Activated CD8-positive, alpha-beta T cell treated with anti-CD3 and anti-CD28 coated beads, Interleukin-2, amount 10 ng/mL, durations not matched to agents 7 days and 5 days (primary cell): ENCODE data around the gene CCDC91. TPM values are rescaled to one million over a fixed set of nuclear protein-coding genes. Genes with fewer than 3 reads are reported as not detected.
"Not testable (repeated sequence)": the region's sequence is repeated elsewhere in the genome, so short reads cannot be mapped to it uniquely, and the experiment has no call there.

Experiments
- ATAC-seq: fragments of 150-1000 bp; cut with Tn5 transposase; one replicate; pipeline ENCODE4 v1.10.0; 2021; ENCODE audit warnings: moderate library complexity
- CTCF ChIA-PET: fragments of 350-600 bp; sonication (Branson Sonifier 250); formaldehyde crosslinking; loops from one replicate; lab custom pipeline; 2021; ENCODE audit warnings: antibody characterized with exemption; lab: Charles Lee
- POLR2A ChIA-PET: fragments of 350-600 bp; sonication (Branson Sonifier 250); formaldehyde crosslinking; loops from one replicate; lab custom pipeline; 2021; ENCODE audit warnings: antibody characterized with exemption; lab: Charles Lee
- DNase-seq: peaks from one replicate; pipeline ENCODE4 v3.0.0-alpha.2; 2020
- H3K27ac Mint-ChIP-seq: one replicate; pipeline ENCODE4 v1.8.0; 2021; ENCODE audit warnings: mild to moderate bottlenecking, mixed read lengths
- H3K27me3 Mint-ChIP-seq: one replicate; pipeline ENCODE4 v1.8.0; 2021; ENCODE audit warnings: low read depth, mixed read lengths
- H3K36me3 Mint-ChIP-seq: one replicate; pipeline ENCODE4 v1.8.0; 2021; ENCODE audit warnings: low read depth, mixed read lengths
- H3K4me1 Mint-ChIP-seq: one replicate; pipeline ENCODE4 v1.8.0; 2021; ENCODE audit warnings: low read depth, mixed read lengths
- H3K4me3 Mint-ChIP-seq: one replicate; pipeline ENCODE4 v1.8.0; 2021; ENCODE audit warnings: mild to moderate bottlenecking, mixed read lengths
- H3K9me3 Mint-ChIP-seq: one replicate; pipeline ENCODE4 v1.8.0; 2022; ENCODE audit warnings: mixed read lengths; ENCODE audit not compliant: insufficient read depth
- total RNA-seq, 2 experiments: library from RNA; stranded (reverse); gene quantifications; one replicate each; pipeline ENCODE4 v1.2.3, GENCODE V29; 2021

CCDC91 gene
- total RNA-seq, 2 experiments from 2014 or later, result 18.4 to 23.4 TPM

DNA sequence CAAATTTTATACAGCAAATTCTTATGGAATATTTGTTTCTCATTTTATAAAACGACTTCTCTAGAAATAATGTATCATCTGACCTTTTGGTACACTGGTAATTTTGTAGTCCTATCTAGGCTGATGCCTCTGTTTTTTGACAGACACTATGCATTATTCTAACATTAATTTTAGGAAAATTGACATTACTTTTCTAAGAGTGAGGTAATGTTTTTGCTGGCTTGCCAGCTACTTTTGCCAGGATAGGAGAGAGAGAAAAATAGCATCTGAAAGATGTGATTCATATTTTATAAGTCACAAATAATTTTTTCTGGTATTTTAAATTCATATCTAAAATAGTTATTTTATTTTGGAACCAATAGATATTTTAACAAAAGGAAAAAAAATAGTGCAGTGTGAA lies 153.5 kb downstream of the CCDC91 start:
- H3K36me3 Mint-ChIP-seq, result peaks cover 2% of the 10 kb centered on the region
- no peak overlapping the region for H3K27ac Mint-ChIP-seq
- H3K9me3 Mint-ChIP-seq, result no peaks in the 10 kb centered on the region
- no peak for DNase-seq
- no peaks in the 10 kb centered on the region for H3K27me3 Mint-ChIP-seq
- ATAC-seq, result no peak
- no peaks in the 10 kb centered on the region for H3K4me1 Mint-ChIP-seq
- CTCF ChIA-PET, result no interaction called here
- H3K4me3 Mint-ChIP-seq, result no peak overlapping the region
- POLR2A ChIA-PET, result no interaction called here

DNA sequence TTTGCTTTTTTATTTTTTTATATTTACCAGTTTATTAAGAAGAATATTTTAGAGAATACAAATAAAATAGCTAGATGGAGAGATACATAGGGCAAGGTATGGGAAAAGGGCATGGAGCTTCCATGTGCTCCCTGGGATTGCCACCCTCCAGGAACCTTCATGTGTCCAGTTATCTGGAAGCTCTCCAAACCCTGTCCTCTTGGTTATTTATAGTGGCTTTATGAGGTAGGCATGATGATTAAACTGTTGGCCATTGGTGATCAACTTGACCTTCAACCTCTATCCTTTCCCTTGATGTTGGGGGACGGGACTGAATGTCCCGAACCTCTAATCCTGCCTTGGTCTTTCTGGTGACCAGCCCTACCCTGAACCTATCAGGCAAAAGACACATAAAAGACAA lies 156.3 kb downstream of the CCDC91 start:
- Mint-ChIP-seq H3K4me3 (no peak overlapping the region), H3K27ac (no peak overlapping the region), H3K27me3 (no peaks in the 10 kb centered on the region), H3K9me3 (no peaks in the 10 kb centered on the region), H3K4me1 (no peaks in the 10 kb centered on the region), H3K36me3 (peaks cover 2% of the 10 kb centered on the region)
- POLR2A ChIA-PET, result no interaction called here
- DNase-seq (no peak), ATAC-seq (no peak)
- CTCF ChIA-PET, result no interaction called here

- peaks cover 5% of the 10 kb centered on the region for H3K4me1 Mint-ChIP-seq
- CTCF ChIA-PET, result no interaction called here
- no peaks in the 10 kb centered on the region for H3K9me3 Mint-ChIP-seq
- ATAC-seq (no peak), DNase-seq (no peak)
- no peaks in the 10 kb centered on the region for H3K27me3 Mint-ChIP-seq
- H3K4me3 Mint-ChIP-seq, result no peak overlapping the region
- H3K27ac Mint-ChIP-seq, result no peak overlapping the region
- POLR2A ChIA-PET, result no interaction called here
- peaks cover 6% of the 10 kb centered on the region for H3K36me3 Mint-ChIP-seq
Observed at GRCh38 chr12:28349196-28349595, 158.9 kb downstream of the CCDC91 start.

DNA sequence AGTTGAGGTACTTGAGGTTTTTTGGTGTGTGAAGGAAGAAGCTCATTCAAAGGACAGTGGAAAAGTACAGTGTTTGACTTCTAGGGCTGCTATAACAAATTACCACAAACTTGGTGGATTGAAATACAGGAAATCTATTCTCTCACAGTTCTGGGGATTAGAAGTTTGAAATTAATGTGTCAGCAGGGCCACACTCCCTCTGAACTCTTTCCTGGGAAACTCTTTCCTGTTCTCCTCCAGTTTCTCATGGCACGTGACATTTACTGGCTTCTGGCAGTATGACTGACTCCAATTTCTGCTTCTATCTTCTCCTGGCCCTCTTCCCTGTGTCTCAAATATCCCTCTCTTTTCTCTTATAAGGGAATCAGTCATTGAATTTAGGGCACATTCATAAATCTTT lies 160.2 kb downstream of the CCDC91 start:
- no peak for ATAC-seq
- Mint-ChIP-seq H3K36me3 (peaks cover 6% of the 10 kb centered on the region), H3K4me3 (no peak overlapping the region), H3K27me3 (no peaks in the 10 kb centered on the region), H3K4me1 (peaks cover 5% of the 10 kb centered on the region), H3K27ac (no peak overlapping the region), H3K9me3 (no peaks in the 10 kb centered on the region)
- ChIA-PET POLR2A (no interaction called here), CTCF (no interaction called here)
- no peak for DNase-seq

- no peak overlapping the region for H3K4me3 Mint-ChIP-seq
- H3K27me3 Mint-ChIP-seq, result no peaks in the 10 kb centered on the region
- no peaks in the 10 kb centered on the region for H3K9me3 Mint-ChIP-seq
- peaks cover 5% of the 10 kb centered on the region for H3K4me1 Mint-ChIP-seq
- ChIA-PET POLR2A (no interaction called here), CTCF (no interaction called here)
- H3K36me3 Mint-ChIP-seq, result peaks cover 6% of the 10 kb centered on the region
- H3K27ac Mint-ChIP-seq, result no peak overlapping the region
- DNase-seq (no peak), ATAC-seq (no peak)
Observed at GRCh38 chr12:28351414-28351813, 161.2 kb downstream of the CCDC91 start.

DNA sequence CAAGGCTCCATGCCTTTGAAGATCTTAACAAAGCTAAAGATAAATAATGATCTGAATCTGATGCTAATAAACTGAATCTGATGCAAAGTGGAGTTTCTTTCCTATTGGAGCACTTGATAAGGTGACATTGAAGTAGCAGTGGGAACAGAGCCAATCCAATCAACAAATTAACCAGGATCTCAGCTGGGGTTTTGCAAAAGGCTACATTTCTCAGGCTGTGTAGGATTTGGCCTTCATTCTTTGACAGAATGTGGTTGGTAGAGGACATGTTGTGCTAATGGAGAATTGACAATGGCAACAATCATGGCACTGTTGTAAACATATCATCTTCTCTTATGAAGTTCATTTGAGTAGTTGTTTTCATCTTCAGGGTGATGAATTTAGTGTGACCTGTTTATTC lies 164.9 kb downstream of the CCDC91 start:
- POLR2A ChIA-PET, result no interaction called here
- Mint-ChIP-seq H3K4me3 (no peak overlapping the region), H3K9me3 (no peaks in the 10 kb centered on the region), H3K27ac (no peak overlapping the region), H3K27me3 (no peaks in the 10 kb centered on the region), H3K4me1 (peaks cover 5% of the 10 kb centered on the region), H3K36me3 (peaks cover 3% of the 10 kb centered on the region)
- DNase-seq (no peak), ATAC-seq (no peak)
- CTCF ChIA-PET, result no interaction called here

DNA sequence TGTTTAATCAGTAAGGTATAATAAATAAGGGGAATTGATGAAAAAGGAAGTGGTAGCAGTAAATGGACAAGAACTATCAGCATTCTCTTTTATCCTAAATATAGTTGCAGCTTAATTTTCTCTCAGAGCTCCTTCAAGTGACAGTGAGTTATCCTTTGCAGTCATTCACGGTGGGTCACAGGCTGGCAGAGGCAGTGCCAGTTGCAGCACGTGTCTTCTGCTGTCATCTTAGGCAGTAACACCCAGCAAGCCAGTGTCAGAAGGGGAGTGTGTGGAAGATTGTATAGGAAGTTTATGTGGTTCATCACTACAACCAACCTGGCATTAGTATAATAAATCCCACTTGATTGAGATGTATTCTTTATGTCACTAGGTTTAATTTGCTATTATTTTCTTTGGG lies 170.0 kb downstream of the CCDC91 start:
- CTCF ChIA-PET, result no interaction called here
- POLR2A ChIA-PET, result no interaction called here
- no peak for DNase-seq
- H3K27me3 Mint-ChIP-seq, result no peaks in the 10 kb centered on the region
- no peak overlapping the region for H3K4me3 Mint-ChIP-seq
- H3K9me3 Mint-ChIP-seq, result no peaks in the 10 kb centered on the region
- no peak for ATAC-seq
- H3K36me3 Mint-ChIP-seq, result no peaks in the 10 kb centered on the region
- H3K27ac Mint-ChIP-seq, result no peak overlapping the region
- no peaks in the 10 kb centered on the region for H3K4me1 Mint-ChIP-seq

DNA sequence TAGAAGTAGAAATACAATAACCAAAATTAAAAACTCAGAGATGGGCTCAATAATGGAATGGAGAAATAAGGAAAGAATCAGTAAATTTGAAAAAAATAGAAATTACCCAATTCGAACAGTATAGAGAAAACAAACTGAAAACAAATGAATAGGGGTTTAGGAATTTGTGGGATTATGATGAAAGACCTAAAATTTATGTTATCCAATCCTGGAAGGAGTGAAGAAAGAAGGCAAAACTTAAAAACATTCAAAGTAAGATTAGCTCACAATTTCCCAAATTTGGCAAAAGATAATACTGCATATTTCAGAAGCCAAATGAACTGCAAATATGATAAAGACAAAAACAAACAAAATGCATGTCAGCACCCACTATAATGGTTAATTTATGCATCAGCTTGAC lies 177.1 kb downstream of the CCDC91 start:
- Mint-ChIP-seq H3K36me3 (peaks cover 34% of the 10 kb centered on the region), H3K4me3 (no peak overlapping the region), H3K27ac (no peak overlapping the region), H3K27me3 (no peaks in the 10 kb centered on the region), H3K4me1 (no peaks in the 10 kb centered on the region), H3K9me3 (peaks cover 28% of the 10 kb centered on the region)
- POLR2A ChIA-PET, result no interaction called here
- DNase-seq (no peak), ATAC-seq (no peak)
- CTCF ChIA-PET, result no interaction called here

GRCh38 chr12:28367993-28368392 lies 177.7 kb downstream of the CCDC91 start:
- H3K27ac Mint-ChIP-seq, result no peak overlapping the region
- peaks cover 38% of the 10 kb centered on the region for H3K36me3 Mint-ChIP-seq
- ChIA-PET CTCF (no interaction called here), POLR2A (no interaction called here)
- no peaks in the 10 kb centered on the region for H3K27me3 Mint-ChIP-seq
- DNase-seq (no peak), ATAC-seq (no peak)
- no peak overlapping the region for H3K4me3 Mint-ChIP-seq
- H3K9me3 Mint-ChIP-seq, result peaks cover 28% of the 10 kb centered on the region
- H3K4me1 Mint-ChIP-seq, result no peaks in the 10 kb centered on the region

DNA sequence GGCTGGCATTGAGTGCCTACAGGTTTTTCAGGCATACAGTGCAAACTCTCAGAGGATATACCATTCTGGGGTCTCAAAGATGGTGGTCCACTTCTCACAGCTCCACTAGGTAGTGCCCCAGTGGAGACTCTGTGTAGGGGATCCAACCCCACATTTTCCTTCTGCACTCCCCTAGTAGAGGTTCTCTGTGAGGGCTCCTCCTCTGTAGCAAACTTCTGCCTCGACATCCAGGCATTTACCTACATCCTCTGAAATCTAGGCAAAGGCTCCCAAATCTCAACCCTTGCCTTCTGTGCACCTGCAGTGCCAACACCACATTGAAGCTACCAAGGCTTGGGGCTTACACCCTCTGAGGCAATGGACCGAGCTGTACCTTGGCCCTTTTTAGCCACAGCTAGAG lies 179.2 kb downstream of the CCDC91 start:
- ChIA-PET POLR2A (no interaction called here), CTCF (no interaction called here)
- H3K9me3 Mint-ChIP-seq, result peaks cover 28% of the 10 kb centered on the region
- ATAC-seq (no peak), DNase-seq (no peak)
- H3K27me3 Mint-ChIP-seq, result no peaks in the 10 kb centered on the region
- H3K4me1 Mint-ChIP-seq, result no peaks in the 10 kb centered on the region
- H3K36me3 Mint-ChIP-seq, result peaks cover 40% of the 10 kb centered on the region
- no peak overlapping the region for H3K4me3 Mint-ChIP-seq
- no peak overlapping the region for H3K27ac Mint-ChIP-seq

DNA sequence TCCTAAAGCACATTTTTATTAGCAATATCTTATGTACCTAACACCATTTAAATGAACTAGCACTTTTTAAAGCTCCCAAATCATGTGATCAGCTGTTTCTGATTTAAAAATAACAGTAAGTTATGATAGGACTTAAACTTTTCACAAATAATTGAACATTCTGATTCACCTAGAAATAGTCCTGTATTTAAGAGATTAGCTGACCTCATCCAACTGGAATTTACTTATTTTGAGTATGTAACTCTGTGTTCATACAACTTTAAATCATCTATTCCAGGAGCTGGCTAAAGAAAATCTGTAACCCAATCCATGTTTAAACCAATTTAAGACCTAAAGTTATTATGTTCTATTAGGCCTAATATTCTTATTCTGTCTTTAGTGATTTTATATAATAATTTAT lies 184.3 kb downstream of the CCDC91 start:
- H3K4me3 Mint-ChIP-seq, result no peak overlapping the region
- no peak for ATAC-seq
- peaks cover 15% of the 10 kb centered on the region for H3K9me3 Mint-ChIP-seq
- DNase-seq, result no peak
- H3K36me3 Mint-ChIP-seq, result peaks cover 23% of the 10 kb centered on the region
- no peaks in the 10 kb centered on the region for H3K27me3 Mint-ChIP-seq
- POLR2A ChIA-PET, result no interaction called here
- no peak overlapping the region for H3K27ac Mint-ChIP-seq
- CTCF ChIA-PET, result no interaction called here
- H3K4me1 Mint-ChIP-seq, result peaks cover 5% of the 10 kb centered on the region

DNA sequence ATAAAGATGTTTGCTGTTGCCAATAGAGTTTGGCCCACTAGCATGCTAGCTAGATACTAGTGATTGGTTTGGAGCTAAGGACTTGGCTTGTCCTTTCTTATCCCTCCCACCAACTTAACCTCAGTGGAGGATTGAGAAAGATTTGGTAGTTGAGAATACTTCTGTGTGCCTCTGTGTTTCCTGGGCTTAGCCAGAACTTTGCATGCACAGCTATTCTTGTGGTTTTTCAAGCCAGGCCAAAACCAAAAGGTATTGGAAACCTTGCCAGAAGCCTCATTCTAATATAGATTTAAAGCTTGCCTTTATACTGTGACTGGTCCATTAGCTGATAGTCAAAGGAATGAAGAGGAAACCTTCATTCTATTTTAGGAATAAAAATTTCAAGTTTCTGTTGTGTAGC lies 188.5 kb downstream of the CCDC91 start:
- DNase-seq, result no peak
- CTCF ChIA-PET, result no interaction called here

GRCh38 chr12:28379779-28380178 lies 189.5 kb downstream of the CCDC91 start:
- DNase-seq, ATAC-seq, H3K27ac Mint-ChIP-seq, H3K4me3 Mint-ChIP-seq, POLR2A ChIA-PET, CTCF ChIA-PET, H3K4me1 Mint-ChIP-seq, H3K36me3 Mint-ChIP-seq, H3K27me3 Mint-ChIP-seq, H3K9me3 Mint-ChIP-seq: not testable (repeated sequence)

More for the DNA sequence above, 188.5 kb downstream of the CCDC91 start:
- H3K4me3 Mint-ChIP-seq, result no peak overlapping the region
- H3K36me3 Mint-ChIP-seq, result peaks cover 7% of the 10 kb centered on the region
- H3K27ac Mint-ChIP-seq, result no peak overlapping the region
- ATAC-seq, result no peak
- peaks cover 4% of the 10 kb centered on the region for H3K9me3 Mint-ChIP-seq
- no peaks in the 10 kb centered on the region for H3K27me3 Mint-ChIP-seq
- POLR2A ChIA-PET, result no interaction called here
- H3K4me1 Mint-ChIP-seq, result peaks cover 5% of the 10 kb centered on the region
